ENCODE data around the gene DOK7.

The DOK7 gene, protein sequence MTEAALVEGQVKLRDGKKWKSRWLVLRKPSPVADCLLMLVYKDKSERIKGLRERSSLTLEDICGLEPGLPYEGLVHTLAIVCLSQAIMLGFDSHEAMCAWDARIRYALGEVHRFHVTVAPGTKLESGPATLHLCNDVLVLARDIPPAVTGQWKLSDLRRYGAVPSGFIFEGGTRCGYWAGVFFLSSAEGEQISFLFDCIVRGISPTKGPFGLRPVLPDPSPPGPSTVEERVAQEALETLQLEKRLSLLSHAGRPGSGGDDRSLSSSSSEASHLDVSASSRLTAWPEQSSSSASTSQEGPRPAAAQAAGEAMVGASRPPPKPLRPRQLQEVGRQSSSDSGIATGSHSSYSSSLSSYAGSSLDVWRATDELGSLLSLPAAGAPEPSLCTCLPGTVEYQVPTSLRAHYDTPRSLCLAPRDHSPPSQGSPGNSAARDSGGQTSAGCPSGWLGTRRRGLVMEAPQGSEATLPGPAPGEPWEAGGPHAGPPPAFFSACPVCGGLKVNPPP

DNA sequence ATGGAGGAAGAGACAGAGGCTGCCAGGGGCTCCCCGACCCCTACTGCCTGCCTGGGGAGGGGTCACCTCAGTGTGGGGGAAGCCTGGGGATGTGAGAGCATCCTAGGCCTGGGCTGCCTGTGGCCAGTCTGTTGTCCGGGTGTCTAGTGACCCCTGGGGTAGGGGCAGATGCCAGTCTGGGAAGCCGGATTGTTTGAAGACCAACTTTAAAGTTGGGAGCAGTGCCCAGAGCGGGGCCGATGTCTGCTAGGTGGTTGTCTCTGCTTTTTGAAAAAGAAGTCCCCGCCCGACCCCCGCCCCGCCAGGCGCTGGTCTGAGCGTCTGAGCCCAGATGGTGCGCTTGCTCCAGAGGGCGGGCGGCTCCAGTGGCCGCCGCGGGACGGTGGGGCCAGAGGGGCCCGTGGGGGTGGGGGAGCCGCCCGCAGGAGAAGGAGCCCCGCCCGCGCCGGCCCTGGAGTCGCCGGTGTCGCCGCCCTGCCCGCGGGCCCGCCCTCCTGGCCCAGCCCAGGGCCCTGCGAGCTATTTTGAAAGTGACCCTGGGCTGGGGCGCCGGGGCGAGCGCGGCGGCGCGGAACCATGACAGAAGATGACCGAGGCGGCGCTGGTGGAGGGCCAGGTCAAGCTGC lies at the start of gene DOK7:
Gene DOK7 (plus strand): TSS at position 517 of the 626 bp plus-strand sequence. CDS start 70 bp downstream, at position 587.
- DNase-seq = peak; percentile 11

DNA sequence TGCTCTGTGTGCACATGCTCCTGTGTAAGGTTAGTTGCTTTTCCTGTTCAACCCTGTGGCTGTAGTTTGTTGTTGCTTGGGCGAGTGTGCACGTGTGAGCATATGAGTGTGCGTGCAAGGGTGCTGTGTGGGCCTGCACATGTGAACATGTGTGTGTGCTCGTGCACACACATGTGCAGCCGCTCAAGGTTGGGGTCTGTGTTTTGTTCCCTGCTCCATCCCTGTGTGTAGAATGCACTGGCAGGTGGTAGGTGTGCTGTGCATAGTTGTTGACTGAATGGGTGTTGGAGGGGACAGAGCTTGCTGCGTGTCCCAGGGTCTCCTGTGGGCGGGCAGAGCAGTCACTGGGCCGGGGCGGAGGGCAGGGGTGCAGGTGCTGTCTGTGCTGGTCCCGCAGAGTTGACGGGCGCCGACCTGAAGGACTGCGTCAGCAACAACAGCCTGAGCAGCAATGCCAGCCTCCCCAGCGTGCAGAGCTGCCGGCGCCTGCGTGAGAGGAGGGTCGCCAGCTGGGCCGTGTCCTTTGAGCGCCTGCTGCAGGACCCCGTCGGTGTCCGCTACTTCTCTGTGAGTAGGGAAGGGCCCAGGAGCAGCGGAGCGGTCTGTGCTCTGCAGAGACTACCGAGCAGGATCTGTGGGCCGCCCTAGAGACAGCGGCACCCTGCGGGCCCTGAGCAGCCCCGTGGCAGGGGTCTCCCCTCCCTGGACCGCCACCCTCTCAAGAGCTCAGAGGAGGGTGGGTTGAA lies 49.3 kb upstream of the DOK7 start:
- DNase-seq = no peak

DNA sequence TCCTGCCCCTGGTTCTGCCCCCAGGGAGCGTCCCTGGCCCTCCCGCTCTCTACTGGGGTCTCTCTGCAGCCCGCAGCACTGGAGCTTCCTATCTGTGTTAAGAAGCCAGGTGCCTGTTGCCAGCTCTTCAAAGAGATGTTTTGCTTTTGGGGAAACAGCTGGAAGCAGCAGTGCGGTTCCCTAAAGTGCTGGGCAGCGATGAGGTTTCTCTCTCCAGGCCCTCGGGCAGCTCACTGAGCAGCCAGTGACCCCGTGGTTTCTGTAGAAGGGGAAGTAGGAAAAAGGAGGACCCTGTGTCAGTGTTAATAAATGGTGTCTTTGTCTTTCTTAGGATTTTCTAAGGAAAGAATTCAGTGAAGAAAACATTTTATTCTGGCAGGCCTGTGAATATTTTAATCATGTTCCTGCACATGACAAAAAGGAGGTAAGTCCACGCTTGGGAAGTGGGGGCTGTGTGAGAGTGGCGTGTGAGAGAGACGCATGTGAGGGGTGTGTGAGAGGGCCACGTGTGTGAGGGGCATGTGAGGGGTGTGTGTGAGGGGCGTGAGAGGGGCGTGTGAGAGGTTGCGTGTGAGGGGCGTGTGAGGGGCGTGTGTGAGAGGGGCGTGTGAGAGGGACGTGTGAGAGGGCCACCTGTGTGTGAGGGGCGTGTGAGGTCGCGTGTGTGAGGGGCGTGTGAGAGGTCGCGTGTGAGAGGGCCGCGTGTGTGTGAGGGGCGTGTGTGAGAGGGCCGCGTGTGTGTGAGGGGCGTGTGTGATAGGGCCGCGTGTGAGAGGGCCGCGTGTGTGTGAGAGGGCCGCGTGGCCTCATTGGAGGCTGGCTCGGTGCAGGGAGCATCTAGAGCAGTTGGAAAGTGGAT lies 48.5 kb upstream of the DOK7 start:
- peak; percentile 40 for DNase-seq

DNA sequence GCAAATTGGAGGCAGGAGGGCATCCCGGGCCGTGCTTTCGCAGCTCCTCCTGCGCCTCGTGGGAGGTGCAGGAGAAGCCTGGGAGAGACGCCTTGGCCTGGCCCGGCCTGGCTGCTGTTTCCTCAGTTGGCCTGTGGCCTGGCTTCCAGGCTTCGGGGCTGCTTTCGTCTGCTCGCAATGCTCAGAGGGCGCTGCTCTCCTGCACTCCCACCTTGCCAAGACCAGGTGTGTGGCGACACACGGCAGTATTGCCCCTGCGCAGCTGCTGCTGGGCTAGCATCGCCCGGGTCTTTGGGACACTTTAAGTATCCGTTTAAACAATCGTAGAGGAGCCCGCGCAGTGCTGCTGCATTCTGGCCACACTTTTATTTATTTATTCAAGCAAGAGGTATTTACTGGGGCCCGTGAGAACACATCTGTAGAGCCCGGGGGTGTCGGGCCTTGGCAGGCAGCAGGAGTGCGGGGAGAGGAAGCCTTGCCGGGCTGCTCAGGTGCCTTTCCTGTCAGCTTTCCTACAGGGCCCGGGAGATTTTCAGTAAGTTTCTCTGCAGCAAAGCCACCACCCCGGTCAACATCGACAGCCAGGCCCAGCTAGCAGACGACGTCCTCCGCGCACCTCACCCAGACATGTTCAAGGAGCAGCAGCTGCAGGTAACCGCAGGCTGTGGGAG lies 47.5 kb upstream of the DOK7 start:
- no peak for DNase-seq

DNA sequence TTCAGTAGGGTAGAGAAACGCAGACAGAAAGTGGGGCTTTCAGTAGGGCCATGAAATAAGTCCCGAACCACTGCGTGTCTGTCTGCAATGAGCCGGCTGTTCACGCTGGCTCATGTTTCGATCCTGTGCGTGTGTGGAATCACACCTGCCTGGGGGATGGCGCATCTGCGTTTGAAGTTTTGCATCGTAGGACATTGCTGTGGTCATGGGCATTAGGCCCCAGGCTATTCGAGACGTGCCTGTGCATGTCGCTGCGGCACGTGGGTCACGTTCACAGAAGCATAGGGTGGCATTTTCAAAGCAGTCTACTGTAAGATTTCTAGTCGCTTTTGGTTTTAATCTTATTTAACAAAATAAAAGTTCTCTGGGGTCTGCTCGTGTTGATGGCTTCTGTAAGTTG lies 46.8 kb upstream of the DOK7 start:
- DNase-seq = no peak

DNA sequence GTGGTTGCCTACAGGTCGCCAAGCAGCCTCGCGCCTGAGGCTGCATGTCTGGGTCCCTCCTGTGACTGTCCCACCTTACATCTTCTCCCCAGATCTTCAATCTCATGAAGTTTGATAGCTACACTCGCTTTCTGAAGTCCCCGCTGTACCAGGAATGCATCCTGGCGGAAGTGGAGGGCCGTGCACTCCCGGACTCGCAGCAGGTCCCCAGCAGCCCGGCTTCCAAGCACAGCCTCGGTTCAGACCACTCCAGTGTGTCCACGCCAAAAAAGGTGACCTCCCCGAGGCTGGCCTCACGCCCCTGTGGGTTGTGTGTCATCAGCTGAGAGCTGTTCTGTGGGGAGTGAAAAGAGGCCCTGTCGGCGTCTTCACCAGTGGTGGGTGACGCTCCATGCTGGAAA lies 46.3 kb upstream of the DOK7 start:
- no peak for DNase-seq

DNA sequence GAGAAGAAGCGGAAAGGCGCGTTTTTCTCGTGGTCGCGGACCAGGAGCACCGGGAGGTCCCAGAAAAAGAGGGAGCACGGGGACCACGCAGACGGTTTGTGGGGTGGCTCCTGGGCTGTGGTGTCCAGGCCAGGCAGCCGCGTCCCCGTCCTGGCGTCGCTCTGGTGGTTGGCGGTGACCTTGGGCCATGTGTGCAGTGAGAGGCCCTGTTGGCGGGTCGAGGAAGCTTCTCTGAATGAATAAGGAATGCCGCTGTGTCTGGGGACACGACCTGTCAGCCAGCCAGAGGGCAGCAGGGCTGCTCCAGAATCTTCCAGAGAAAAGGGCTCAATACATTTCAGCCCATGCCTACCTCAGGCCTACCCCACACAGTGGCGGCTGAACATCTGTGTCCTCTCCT lies 45.7 kb upstream of the DOK7 start:
- no peak for DNase-seq

DNA sequence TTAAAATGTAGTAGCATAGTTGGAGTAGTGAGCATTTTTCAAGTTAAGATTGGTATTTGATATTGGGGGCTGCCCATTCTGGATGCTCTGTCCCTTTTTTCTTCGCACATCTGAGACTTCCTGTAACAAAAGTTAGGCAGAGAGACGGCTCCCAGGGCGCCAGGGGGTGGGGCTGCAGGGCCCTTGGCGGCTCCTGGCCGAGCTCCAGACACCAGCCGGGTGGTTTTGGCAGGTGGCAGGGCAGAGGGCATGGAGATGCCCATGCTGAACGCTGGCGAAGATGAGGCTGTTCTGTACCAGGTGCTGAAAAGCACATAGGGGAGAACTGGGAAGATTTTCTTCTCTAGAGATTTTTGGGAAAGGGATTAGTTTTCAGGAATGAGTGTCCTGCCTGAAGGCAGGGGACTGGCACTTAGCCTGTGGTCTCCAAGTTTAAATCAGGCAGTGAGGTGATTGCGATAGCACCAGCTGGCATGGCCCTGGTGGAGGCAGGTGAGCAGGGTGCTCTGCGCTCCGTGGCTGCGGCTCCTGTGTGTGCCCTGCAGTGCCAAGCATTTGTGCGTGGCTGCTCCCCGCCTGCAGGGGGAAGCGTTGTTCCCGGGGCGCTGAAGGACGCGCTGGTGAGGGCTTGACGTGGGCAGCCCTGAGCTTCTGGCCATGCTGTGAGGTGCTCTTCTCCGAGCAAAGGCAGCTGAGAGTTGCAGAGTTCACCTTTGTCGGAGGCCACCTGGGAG lies 44.9 kb upstream of the DOK7 start:
- DNase-seq = no peak

DNA sequence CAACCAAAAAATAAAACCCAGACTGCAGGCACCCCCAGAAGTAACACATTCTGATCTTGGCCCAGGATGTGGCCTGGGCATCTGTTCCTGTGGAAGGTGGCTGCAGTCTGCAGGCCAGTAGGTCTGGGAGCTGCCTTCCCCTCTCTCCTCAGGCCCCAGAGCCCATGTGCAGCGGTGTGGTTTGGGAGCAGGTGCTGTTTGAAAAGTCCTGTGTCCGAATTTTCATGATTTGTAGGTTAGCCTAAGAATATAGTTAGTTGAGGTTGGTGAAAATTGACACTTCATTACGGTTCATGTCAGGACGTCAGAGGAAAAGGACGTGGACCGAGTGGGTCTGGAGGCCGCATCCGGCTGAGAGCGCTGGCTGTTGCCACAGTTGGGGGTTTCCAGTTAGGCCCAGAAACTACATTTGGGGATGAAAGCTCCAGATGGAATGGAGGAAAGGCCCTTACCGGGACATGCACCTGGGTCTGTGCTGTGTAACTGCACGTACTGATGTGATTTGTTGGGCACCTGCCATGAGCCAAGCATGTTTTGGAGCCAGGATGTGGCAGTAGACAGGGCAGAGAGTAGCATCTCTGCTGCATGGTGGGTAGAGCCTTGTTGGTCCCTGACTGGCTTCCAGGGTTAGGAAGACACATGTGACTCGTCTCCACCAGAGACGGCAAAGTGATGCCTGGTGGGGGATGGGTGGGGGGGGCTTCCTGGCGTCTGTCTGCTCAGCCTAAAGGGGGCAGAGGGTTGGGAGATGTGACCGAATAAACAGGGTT lies 43.1 kb upstream of the DOK7 start:
- no peak for DNase-seq

DNA sequence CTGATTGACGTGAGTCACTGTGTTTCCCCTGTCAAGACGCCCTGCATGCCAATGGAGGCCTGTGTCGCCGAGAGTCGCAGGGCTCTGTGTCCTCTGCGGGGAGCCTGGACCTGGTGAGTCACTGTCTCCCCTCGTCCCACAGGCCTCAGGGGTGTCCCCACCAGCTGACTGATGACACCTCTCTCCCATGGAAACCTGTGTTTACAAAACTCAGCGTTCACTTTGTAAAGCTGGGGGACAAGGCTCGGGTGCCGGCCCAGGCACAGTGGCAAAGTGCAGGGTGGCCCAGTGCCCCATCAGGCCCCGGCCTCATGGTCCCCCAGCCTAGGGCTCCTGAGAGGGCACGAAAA lies 42.5 kb upstream of the DOK7 start:
- DNase-seq = no peak

DNA sequence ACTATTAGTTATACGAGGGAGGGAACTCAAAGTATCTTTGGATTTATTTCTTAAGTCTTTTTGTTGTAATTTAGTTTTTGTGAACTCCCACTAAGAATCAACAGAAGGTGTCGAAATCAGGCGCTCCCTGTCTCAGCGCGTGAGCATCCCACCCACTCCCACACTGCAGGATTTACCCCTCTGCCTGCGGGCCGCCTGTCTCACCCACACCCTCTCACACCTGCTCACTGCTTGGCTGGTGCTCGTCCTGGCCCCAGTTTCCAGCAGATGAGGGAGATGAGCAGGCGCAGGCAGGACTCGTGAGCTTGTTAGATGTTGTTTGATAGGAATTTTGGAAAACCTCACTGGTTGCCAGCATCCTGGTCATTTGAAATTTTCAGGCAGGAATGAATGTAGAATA lies 42.1 kb upstream of the DOK7 start:
- no peak for DNase-seq

DNA sequence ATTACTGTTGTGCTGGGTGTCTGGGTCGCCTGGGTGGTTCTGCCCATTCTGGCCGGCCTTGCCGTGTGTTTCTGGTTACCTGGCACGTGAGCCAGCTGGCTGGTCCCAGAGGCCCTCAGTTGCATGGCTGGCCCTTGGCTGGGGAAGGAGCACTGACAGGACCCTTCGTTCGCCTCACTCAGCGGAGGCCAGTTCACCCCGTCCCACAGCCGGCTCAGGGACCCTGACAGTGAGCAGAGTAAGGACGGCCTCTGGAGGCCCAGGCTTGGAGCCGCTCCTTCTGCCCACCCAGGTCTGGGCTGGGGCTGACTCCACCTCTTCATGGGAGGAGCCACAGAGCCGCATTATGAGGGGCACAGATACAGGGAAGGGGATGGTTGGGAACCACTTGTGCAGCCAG lies 41.6 kb upstream of the DOK7 start:
- DNase-seq = no peak

DNA sequence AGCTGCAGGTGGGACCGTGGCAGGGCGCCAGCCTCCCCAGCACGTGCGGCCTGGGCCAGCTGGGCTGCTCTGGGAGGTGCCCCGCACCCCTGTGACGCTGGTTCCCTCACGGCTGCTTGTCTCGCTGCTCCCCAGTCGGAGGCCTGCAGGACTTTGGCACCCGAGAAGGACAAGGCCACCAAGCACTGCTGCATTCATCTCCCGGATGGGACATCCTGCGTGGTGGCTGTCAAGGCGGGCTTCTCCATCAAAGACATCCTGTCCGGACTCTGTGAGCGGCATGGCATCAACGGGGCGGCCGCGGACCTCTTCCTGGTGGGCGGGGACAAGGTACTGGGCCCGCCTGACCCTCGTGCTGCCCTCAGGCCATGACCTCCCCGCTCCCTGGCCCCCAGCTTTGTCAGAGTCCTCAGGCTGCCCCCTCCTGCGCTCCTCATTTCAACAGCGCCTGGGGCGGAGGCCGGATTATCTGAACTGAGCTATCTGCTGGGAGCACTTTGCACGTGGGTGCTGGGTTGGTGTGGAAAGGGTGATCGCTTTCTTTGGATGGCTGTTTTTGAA lies 40.8 kb upstream of the DOK7 start:
- no peak for DNase-seq

DNA sequence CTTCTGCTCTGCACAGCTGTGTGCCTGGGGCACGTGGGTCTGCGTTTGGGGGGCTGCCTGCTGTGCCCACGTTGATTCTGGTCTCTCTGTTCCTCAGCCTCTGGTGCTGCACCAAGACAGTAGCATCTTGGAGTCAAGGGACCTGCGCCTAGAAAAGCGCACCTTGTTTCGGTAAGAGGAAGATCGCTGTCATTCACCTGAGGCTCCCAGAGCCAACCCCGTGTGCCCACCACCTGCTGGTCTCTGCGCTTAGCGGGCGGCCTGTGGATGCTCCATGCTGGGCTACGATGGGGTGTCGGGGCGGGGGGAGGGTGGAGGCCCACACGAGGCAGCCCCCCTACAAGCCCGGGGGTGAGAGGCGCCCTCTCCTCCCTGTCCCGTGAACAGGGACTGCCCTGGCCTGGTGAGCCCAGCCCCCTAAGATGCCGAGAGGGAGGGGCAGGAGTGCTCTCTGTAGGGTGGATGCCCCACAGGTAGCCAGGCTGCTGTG lies 40.3 kb upstream of the DOK7 start:
- no peak for DNase-seq

DNA sequence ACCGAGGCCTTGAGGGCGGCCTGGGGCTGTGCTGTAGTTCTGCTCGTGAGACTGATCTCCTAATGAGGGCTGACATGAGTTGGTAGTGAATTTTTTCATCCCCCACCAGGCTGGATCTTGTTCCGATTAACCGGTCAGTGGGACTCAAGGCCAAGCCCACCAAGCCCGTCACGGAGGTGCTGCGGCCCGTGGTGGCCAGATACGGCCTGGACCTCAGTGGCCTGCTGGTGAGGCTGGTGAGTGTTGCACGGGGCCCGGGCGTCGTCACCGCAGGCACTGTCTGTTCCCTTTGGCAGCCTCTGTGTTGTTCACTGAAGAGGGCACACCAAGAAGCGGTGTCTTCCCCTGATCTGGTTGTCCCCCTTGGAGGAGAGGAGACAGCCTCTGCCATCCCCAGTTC lies 39.7 kb upstream of the DOK7 start:
- DNase-seq = no peak

DNA sequence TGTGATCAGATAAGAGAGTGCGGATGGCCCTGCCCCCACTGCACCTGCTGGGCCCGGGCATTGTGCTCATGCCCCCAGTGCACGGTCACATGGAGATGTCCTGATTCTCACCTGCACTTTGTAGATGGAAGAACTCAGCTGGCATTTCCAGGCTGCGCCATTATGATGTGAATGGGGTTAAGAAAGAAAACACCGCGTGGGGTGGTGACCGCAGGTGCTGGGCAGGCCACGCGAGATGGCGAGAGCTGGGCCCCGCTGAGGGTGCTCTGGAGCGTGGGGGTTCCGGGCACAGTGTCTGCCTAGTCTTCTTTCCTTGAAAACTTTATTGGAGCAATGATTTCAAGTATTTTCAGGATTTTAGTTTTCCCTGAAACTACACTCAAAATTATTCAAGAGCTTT lies 39.2 kb upstream of the DOK7 start:
- no peak for DNase-seq

DNA sequence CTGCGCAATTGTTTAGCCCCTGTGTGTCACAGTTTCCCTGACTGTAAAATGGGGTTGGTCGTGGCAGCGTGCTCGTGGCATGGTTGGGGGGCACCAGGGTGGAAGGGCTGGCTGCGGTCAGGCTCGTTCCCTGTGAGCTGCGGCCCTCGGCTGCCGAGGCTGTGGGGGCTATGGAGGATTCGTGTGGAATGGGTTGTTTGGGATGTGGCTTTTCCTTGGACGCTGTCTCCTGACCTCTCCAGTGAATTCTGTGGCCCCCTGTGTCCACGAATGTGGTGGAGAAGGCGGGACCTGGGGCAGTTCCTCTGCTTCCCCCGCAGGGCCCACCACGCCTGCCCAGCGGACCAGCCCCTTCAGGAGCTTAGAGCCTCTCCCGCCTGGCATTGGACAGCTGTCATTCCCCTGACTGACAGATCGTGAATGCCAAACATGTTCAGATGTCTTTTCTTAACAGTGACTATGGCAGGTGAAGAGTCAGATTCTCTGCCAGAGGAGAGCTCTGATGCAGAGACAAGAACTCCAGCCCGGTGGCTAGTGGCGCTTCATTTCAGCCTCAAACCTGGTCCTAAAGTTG lies 38.5 kb upstream of the DOK7 start:
- no peak for DNase-seq

DNA sequence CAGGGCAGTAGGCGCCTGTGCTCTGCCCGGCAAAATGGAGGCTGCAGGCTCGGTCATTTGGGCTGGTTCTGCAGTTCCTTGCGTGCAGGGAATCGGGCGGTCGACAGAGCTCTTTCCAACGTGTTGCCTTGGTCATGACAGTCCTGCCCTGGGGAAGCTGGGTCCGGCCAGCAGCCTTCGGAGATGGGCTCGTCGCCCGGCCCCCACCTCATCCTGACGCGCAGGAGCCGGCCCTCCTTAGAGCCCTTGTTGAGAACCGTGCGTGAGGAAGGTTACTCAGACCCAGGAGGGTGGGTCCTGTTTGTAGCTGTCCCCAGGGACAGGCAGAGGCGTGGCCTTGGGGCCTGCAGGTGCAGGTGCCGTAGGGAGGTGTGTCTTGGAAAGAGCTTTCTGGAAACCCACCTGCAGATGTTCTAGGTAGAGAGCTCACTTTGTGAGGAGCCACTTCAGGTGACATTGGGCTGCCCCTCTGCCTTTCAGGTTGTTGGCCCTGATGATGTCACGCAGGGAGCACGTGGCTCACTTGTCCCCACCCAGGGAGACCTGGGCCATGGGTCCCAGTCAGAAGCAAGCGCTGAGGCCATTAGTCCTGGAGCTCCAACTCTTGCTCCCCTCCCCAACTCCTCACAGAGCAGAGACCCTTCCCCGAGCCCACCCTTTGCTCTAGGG lies 36.5 kb upstream of the DOK7 start:
- no peak for DNase-seq

DNA sequence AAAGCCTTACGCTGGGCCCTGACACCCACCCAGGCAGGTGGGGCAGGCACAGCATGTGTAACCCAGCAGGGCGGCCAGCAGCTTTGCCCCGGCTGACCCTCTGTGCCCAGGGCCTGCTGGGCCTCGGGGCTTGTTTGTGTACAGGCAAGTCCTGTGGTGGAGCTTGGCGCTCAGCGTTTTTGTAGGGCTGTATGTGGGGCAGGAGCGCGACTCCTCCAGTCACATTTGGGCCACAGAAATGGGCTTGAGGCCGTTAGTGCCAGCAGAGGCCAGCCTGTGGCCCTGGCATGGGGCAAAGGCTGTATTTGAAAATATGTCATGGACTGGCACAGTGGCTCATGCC lies 36.0 kb upstream of the DOK7 start:
- DNase-seq = no peak
